8988T (cell line): ENCODE measurements around the gene PRICKLE3.
"Not testable (repeated sequence)": the region's sequence is repeated elsewhere in the genome, so short reads cannot be mapped to it uniquely, and the experiment has no call there.

Experiments used
- DNase-seq: peaks from one replicate; pipeline ENCODE4 v3.0.0; 2011

The PRICKLE3 gene

GRCh38 chrX:49178537-49178936 is 7.6 kb downstream of the PRICKLE3 start:
- DNase-seq, result no peak

GRCh38 chrX:49177873-49178480 is 8.2 kb downstream of the PRICKLE3 start:
- DNase-seq, result no peak

- no peak for DNase-seq
These were observed 8.8 kb downstream of the PRICKLE3 start for GRCh38 chrX:49177338-49177833.

GRCh38 chrX:49176421-49177326 is 9.5 kb downstream of the PRICKLE3 start:
- no peak for DNase-seq

GRCh38 chrX:49175435-49176274 is 10.5 kb downstream of the PRICKLE3 start:
- no peak for DNase-seq

- no peak for DNase-seq
These were observed 11.4 kb downstream of the PRICKLE3 start for GRCh38 chrX:49174723-49175122.

GRCh38 chrX:49173544-49173943 is 12.6 kb downstream of the PRICKLE3 start:
- DNase-seq, result not testable (repeated sequence)

- peak; percentile 37 for DNase-seq
These were observed 13.8 kb downstream of the PRICKLE3 start for GRCh38 chrX:49172280-49172780.

- DNase-seq, result peak; percentile 73
These were observed 14.4 kb downstream of the PRICKLE3 start, which contains the start of gene PLP2 for GRCh38 chrX:49171752-49172279. Gene PLP2 (plus strand): TSS chrX:49171898. CDS start chrX:49172001, 103 bp downstream.

- DNase-seq, result no peak
These were observed 18.4 kb downstream of the PRICKLE3 start for GRCh38 chrX:49167740-49168108.

GRCh38 chrX:49166914-49167739 is 19.0 kb downstream of the PRICKLE3 start:
- no peak for DNase-seq

GRCh38 chrX:49165901-49166881 is 20.0 kb downstream of the PRICKLE3 start:
- peak; percentile 85 for DNase-seq

- no peak for DNase-seq
These were observed 21.4 kb downstream of the PRICKLE3 start for GRCh38 chrX:49164589-49165360.

GRCh38 chrX:49163555-49164419 is 22.4 kb downstream of the PRICKLE3 start:
- no peak for DNase-seq

GRCh38 chrX:49162620-49163019 is 23.6 kb downstream of the PRICKLE3 start, which contains the start of gene MAGIX:
Gene MAGIX (plus strand): TSS chrX:49162758. CDS start chrX:49162890, 132 bp downstream.
- no peak for DNase-seq

- DNase-seq, result no peak
These were observed 24.5 kb downstream of the PRICKLE3 start for GRCh38 chrX:49161632-49162031.

- DNase-seq, result no peak
These were observed 25.3 kb downstream of the PRICKLE3 start for GRCh38 chrX:49160908-49161307.

GRCh38 chrX:49157194-49157593 is 29.0 kb downstream of the PRICKLE3 start:
- DNase-seq, result no peak
